OCI-LY7 (cell line): ENCODE measurements around the gene ADPRHL1. TPM values are rescaled to one million over a fixed set of nuclear protein-coding genes. Genes with fewer than 3 reads are reported as not detected.

Experiments used
- BruUV-seq: library from RNA; stranded (reverse); fragments of 400-500 nt; replicated peaks from 2 replicates; lab custom pipeline; 2021; lab: Mats Ljungman, UMichigan
- CTCF ChIA-PET: fragments of 300-600 bp; sonication (Branson Sonifier 250); formaldehyde crosslinking; loops from one replicate; lab custom pipeline; 2022; ENCODE audit warnings: antibody characterized with exemption; ENCODE audit not compliant: unreplicated experiment; lab: Charles Lee
- POLR2A ChIA-PET: fragments of 300-600 bp; sonication (Branson Sonifier 250); formaldehyde crosslinking; loops from one replicate; lab custom pipeline; 2022; ENCODE audit warnings: antibody characterized with exemption; lab: Charles Lee
- DNase-seq: peaks from one replicate; pipeline ENCODE4 v3.0.0-alpha.2; 2015; ENCODE audit warnings: low spot score
- H2AFZ ChIP-seq: fragments of 200-600 bp; sonication (generic), shearing (Covaris generic); 2 replicates; pipeline ENCODE4 v1.6.1; 2014; ENCODE audit warnings: mild to moderate bottlenecking, antibody characterized with exemption, low read length, moderate library complexity
- H3K27ac ChIP-seq: fragments of 200-600 bp; sonication (generic); 2 replicates; pipeline ENCODE4 v1.5.1; 2014; ENCODE audit warnings: mixed run types, low read depth, mild to moderate bottlenecking, moderate library complexity, low read length, inconsistent platforms; ENCODE audit not compliant: poor library complexity, severe bottlenecking
- H3K36me3 ChIP-seq: fragments of 200-600 bp; sonication (generic); 2 replicates; pipeline ENCODE4 v1.6.1; 2014; ENCODE audit warnings: mild to moderate bottlenecking, antibody characterized with exemption, low read length, moderate library complexity, mixed read lengths; ENCODE audit not compliant: insufficient read depth
- H3K4me1 ChIP-seq: fragments of 200-600 bp; sonication (generic); 2 replicates; pipeline ENCODE4 v1.5.1; 2014; ENCODE audit warnings: mild to moderate bottlenecking, low read length; ENCODE audit not compliant: insufficient read depth, poor library complexity, severe bottlenecking
- H3K4me2 ChIP-seq: fragments of 200-600 bp; sonication (generic); 2 replicates; pipeline ENCODE4 v1.6.1; 2014; ENCODE audit warnings: mild to moderate bottlenecking, low read length
- H3K4me3 ChIP-seq: fragments of 200-600 bp; sonication (generic); 2 replicates; pipeline ENCODE4 v1.5.1; 2014; ENCODE audit warnings: mild to moderate bottlenecking, low read depth, low read length; ENCODE audit not compliant: poor library complexity, severe bottlenecking
- H3K79me2 ChIP-seq: fragments of 200-600 bp; sonication (generic); 2 replicates; pipeline ENCODE4 v1.6.1; 2016; ENCODE audit warnings: low read depth, mild to moderate bottlenecking, low read length, moderate library complexity, mixed read lengths; ENCODE audit not compliant: insufficient read depth
- H3K9me2 ChIP-seq: fragments of 200-600 bp; sonication (generic); 2 replicates; pipeline ENCODE4 v1.6.1; 2016; ENCODE audit warnings: mild to moderate bottlenecking, low read length, mixed read lengths; ENCODE audit not compliant: insufficient read depth
- H3K9me3 ChIP-seq: fragments of 200-600 bp; sonication (generic); 2 replicates; pipeline ENCODE4 v1.6.1; 2014; ENCODE audit warnings: mild to moderate bottlenecking, mixed run types, low read length, mixed read lengths
- H4K20me1 ChIP-seq: fragments of 200-600 bp; sonication (generic); 2 replicates; pipeline ENCODE4 v1.6.1; 2014; ENCODE audit warnings: mild to moderate bottlenecking, antibody characterized with exemption, low read length, moderate library complexity, mixed read lengths; ENCODE audit not compliant: insufficient read depth
- EZH2phosphoT487 ChIP-seq: fragments of 200-600 bp; sonication (generic); IDR thresholded peaks from 2 replicates; pipeline ENCODE4 v1.6.1; 2018; ENCODE audit warnings: low read depth, borderline replicate concordance, mild to moderate bottlenecking, mixed run types, antibody characterized with exemption, low read length, moderate library complexity, mixed read lengths
- intact Hi-C: fragments of 100-400 bp; cut with micrococcal nuclease; formaldehyde crosslinking; loops from one replicate; pipeline ENCODE4 v1.10.0; 2022; ENCODE audit not compliant: unreplicated experiment
- total RNA-seq, 2 experiments: library from RNA; depleted of rRNA in 1 of 2; stranded (reverse); fragments of >200 nt in 1 of 2; shearing (Covaris generic) in 1 of 2; gene quantifications; 2 replicates each; pipeline ENCODE4 v1.2.3, GENCODE V29; 2014 to 2022
- TF ChIP-seq, protein P1 (sequence below): fragments of 200-600 bp; sonication (generic); conservative IDR thresholded peaks from 2 replicates; pipeline ENCODE4 v1.5.1; 2014; ENCODE audit warnings: mild to moderate bottlenecking, antibody characterized with exemption, low read length, moderate library complexity, mixed read lengths

Gene ADPRHL1
- total RNA-seq, 2 experiments from 2014 or later = 2.5 to 6.2 TPM

DNA sequence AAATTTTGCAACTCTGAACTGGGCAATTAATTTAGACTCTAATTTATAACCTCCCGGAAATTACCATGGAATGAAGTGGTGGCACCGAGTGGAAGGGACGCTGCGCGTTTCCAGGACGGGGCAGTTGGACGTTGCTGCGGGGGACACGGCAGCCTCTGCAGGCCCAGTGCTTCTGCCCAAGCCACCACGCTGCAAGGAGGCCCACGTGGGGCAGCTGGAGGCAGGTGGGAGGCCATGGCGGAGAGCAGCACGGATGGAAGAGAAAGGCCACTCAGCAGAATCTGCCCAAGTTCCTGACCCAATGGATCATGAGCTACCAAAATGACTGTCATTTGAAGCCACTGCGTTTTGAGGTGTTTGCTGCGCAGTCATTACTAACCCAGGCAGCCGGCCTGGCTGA lies 11.2 kb upstream of the ADPRHL1 start:
- ChIA-PET POLR2A (no interaction called here), CTCF (no interaction called here)
- no peaks in the 10 kb centered on the region for H4K20me1 ChIP-seq

GRCh38 chr13:113461022-113461751 lies 7.9 kb upstream of the ADPRHL1 start:
- no peak overlapping the region for H3K27ac ChIP-seq
- H3K9me3 ChIP-seq = no peaks in the 10 kb centered on the region
- no peaks in the 10 kb centered on the region for H3K79me2 ChIP-seq
- H4K20me1 ChIP-seq = no peaks in the 10 kb centered on the region
- intact Hi-C loops = no loop called here
- ChIA-PET CTCF (no interaction called here), POLR2A (no interaction called here)
- no peaks in the 10 kb centered on the region for H3K9me2 ChIP-seq
- TF ChIP-seq, protein P1, sequence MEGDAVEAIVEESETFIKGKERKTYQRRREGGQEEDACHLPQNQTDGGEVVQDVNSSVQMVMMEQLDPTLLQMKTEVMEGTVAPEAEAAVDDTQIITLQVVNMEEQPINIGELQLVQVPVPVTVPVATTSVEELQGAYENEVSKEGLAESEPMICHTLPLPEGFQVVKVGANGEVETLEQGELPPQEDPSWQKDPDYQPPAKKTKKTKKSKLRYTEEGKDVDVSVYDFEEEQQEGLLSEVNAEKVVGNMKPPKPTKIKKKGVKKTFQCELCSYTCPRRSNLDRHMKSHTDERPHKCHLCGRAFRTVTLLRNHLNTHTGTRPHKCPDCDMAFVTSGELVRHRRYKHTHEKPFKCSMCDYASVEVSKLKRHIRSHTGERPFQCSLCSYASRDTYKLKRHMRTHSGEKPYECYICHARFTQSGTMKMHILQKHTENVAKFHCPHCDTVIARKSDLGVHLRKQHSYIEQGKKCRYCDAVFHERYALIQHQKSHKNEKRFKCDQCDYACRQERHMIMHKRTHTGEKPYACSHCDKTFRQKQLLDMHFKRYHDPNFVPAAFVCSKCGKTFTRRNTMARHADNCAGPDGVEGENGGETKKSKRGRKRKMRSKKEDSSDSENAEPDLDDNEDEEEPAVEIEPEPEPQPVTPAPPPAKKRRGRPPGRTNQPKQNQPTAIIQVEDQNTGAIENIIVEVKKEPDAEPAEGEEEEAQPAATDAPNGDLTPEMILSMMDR = no peak
- no peak for TF ChIP-seq EZH2phosphoT487
- BruUV-seq = no TSS peak
- no peak overlapping the region for H3K4me2 ChIP-seq
- DNase-seq = no peak
- no peak overlapping the region for H2AFZ ChIP-seq
- H3K36me3 ChIP-seq = peaks cover 19% of the 10 kb centered on the region
- H3K4me3 ChIP-seq = no peak overlapping the region
- no peaks in the 10 kb centered on the region for H3K4me1 ChIP-seq

More for the DNA sequence above, 11.2 kb upstream of the ADPRHL1 start:
- Histone ChIP-seq H2AFZ (no peak overlapping the region), H3K79me2 (no peaks in the 10 kb centered on the region), H3K36me3 (peaks cover 12% of the 10 kb centered on the region; the same call in 1 of the 2 replicates), H3K4me2 (no peak overlapping the region), H3K9me3 (no peaks in the 10 kb centered on the region), H3K4me3 (no peak overlapping the region), H3K9me2 (no peaks in the 10 kb centered on the region), H3K27ac (no peak overlapping the region), H3K4me1 (no peaks in the 10 kb centered on the region)
- no peak for DNase-seq
- no peak for TF ChIP-seq EZH2phosphoT487
- TF ChIP-seq, protein P1 = no peak
- BruUV-seq = no TSS peak
- intact Hi-C loops = no loop called here

- ChIA-PET POLR2A (no interaction called here), CTCF (no interaction called here)
- H3K27ac ChIP-seq = no peak overlapping the region
- H4K20me1 ChIP-seq = no peaks in the 10 kb centered on the region
- H3K4me1 ChIP-seq = no peaks in the 10 kb centered on the region
- intact Hi-C loops = no loop called here
- TF ChIP-seq EZH2phosphoT487 = no peak
- TF ChIP-seq, protein P1 = no peak
- H3K9me2 ChIP-seq = no peaks in the 10 kb centered on the region
- H3K4me2 ChIP-seq = no peak overlapping the region
- DNase-seq = no peak
- no peak overlapping the region for H2AFZ ChIP-seq
- no TSS peak for BruUV-seq
- peaks cover 18% of the 10 kb centered on the region for H3K36me3 ChIP-seq
- H3K4me3 ChIP-seq = no peak overlapping the region
- no peaks in the 10 kb centered on the region for H3K9me3 ChIP-seq
- no peaks in the 10 kb centered on the region for H3K79me2 ChIP-seq
Measured at GRCh38 chr13:113460599-113460998, 7.3 kb upstream of the ADPRHL1 start.
